ENCODE data around the gene RRAS. TPM values are rescaled to one million over a fixed set of nuclear protein-coding genes. Genes with fewer than 3 reads are reported as not detected.

Gene RRAS
- total and polyA plus RNA-seq, 2 of the 4 experiments (the other 2 are of a cell fraction), result 50.2 to 241 TPM

- peaks cover 26% of the 10 kb centered on the region for H4K20me1 ChIP-seq (ENCODE audit: insufficient read depth, low read length)
- ATAC-seq (ENCODE audit: low read depth) (no peak), DNase-seq (no peak)
- no peak overlapping the region for H4K91ac ChIP-seq (ENCODE audit: insufficient read depth, low read depth, low read length)
- no peak overlapping the region for H3K18ac ChIP-seq (ENCODE audit: low read depth, low read length)
- no peak overlapping the region for H3K56ac ChIP-seq (ENCODE audit: extremely low read depth, insufficient read depth, low read length)
- H2AFZ ChIP-seq (replicated peaks; ENCODE audit: low read length, poor library complexity), result no peak overlapping the region
- ChIA-PET POLR2A (ENCODE audit: unreplicated experiment) (interaction anchor here (1.1 kb wide), 1 partner anchor 47 kb away, joined by 3 read pairs; the partner anchor contains the start of gene RRAS), CTCF (no interaction called here)
- H3K4ac ChIP-seq (ENCODE audit: low read depth, low read length), result no peak overlapping the region
- dilution Hi-C loops (cut with HindIII; ENCODE audit: low sequenced_read_pairs, unreplicated experiment), result no loop called here
- H3K79me1 ChIP-seq (ENCODE audit: low read depth in 1 of 2, low read length in 2 of 2), result peaks cover 18 to 56% of the 10 kb centered on the region in 2 experiments
- H3K9me1 ChIP-seq (ENCODE audit: insufficient read depth, low read length), result peaks cover 5% of the 10 kb centered on the region; the same call in 1 of the 2 replicates
- TF ChIP-seq MAZ (IDR thresholded peaks at IDR 0.05; ENCODE audit: borderline replicate concordance, low read depth, low read length) (no peak), NFE2L2 (IDR thresholded peaks at IDR 0.05; ENCODE audit: low read depth, low read length) (no peak), SMC3 (IDR thresholded peaks at IDR 0.05; ENCODE audit: low read depth, low read length) (no peak), RFX5 (IDR thresholded peaks at IDR 0.05; ENCODE audit: low read depth, low read length) (no peak), RAD21 (IDR thresholded peaks at IDR 0.05; ENCODE audit: low read length) (no peak), RCOR1 (IDR thresholded peaks at IDR 0.05; ENCODE audit: insufficient replicate concordance, low read length) (no peak), POLR2A (IDR thresholded peaks at IDR 0.05; ENCODE audit: low read depth, low read length) (no peak), BHLHE40 (IDR thresholded peaks at IDR 0.05; ENCODE audit: low read depth, low read length) (no peak), MAFK (IDR thresholded peaks at IDR 0.05; ENCODE audit: low read depth, low read length) (no peak), CTCF (conservative IDR thresholded peaks at IDR 0.05; ENCODE audit: low read depth, low read length) (no peak), MXI1 (IDR thresholded peaks at IDR 0.05; ENCODE audit: borderline replicate concordance, low read depth, low read length) (no peak), CEBPB (IDR thresholded peaks at IDR 0.05; ENCODE audit: low read depth, low read length) (no peak), FOS (IDR thresholded peaks at IDR 0.05; ENCODE audit: low read depth, low read length) (no peak), CHD1 (IDR thresholded peaks at IDR 0.05; ENCODE audit: low read depth, low read length) (no peak)
- TF ChIP-seq, protein P1, sequence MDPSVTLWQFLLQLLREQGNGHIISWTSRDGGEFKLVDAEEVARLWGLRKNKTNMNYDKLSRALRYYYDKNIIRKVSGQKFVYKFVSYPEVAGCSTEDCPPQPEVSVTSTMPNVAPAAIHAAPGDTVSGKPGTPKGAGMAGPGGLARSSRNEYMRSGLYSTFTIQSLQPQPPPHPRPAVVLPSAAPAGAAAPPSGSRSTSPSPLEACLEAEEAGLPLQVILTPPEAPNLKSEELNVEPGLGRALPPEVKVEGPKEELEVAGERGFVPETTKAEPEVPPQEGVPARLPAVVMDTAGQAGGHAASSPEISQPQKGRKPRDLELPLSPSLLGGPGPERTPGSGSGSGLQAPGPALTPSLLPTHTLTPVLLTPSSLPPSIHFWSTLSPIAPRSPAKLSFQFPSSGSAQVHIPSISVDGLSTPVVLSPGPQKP (IDR thresholded peaks at IDR 0.05; ENCODE audit: borderline replicate concordance, low read depth, low read length), result no peak
- TF ChIP-seq, protein P2, sequence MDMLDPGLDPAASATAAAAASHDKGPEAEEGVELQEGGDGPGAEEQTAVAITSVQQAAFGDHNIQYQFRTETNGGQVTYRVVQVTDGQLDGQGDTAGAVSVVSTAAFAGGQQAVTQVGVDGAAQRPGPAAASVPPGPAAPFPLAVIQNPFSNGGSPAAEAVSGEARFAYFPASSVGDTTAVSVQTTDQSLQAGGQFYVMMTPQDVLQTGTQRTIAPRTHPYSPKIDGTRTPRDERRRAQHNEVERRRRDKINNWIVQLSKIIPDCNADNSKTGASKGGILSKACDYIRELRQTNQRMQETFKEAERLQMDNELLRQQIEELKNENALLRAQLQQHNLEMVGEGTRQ (IDR thresholded peaks at IDR 0.05; ENCODE audit: low read depth, low read length), result no peak
- no peak overlapping the region for H3K4me3 ChIP-seq (ENCODE audit: insufficient read depth, low read depth, low read length)
- no peak overlapping the region for H2BK20ac ChIP-seq (ENCODE audit: low read depth, low read length)
- H3K27ac ChIP-seq (ENCODE audit: insufficient read depth, low read length), result no peak overlapping the region
- H3K23ac ChIP-seq (ENCODE audit: low read depth, low read length), result no peak overlapping the region
- no peaks in the 10 kb centered on the region for H3K9me3 ChIP-seq (ENCODE audit: control insufficient read depth, insufficient read depth, low read length)
- peaks cover 43% of the 10 kb centered on the region for H3K36me3 ChIP-seq (ENCODE audit: control insufficient read depth, insufficient read depth, low read length)
- H2AK5ac ChIP-seq (ENCODE audit: low read depth, low read length), result no peak overlapping the region
- no peak overlapping the region for H3K14ac ChIP-seq (replicated peaks; ENCODE audit: low read depth, low read length)
- in situ Hi-C loops (cut with MboI; ENCODE audit: low sequenced_read_pairs), result loop anchor here (10.0 kb wide), 1 partner anchor 168 kb away; the partner anchor contains the start of gene PTOV1
- intact Hi-C loops (cut with micrococcal nuclease), result no loop called here
- no peak overlapping the region for H2BK15ac ChIP-seq (ENCODE audit: low read depth, low read length)
- H2BK120ac ChIP-seq (ENCODE audit: low read depth, low read length), result no peak overlapping the region
- H3K9ac ChIP-seq (ENCODE audit: low read depth, low read length), result no peak overlapping the region
- no peak overlapping the region for H2BK5ac ChIP-seq (ENCODE audit: low read depth, low read length, poor library complexity, severe bottlenecking)
- no peak overlapping the region for H4K5ac ChIP-seq (ENCODE audit: low read depth, low read length)
- no peak overlapping the region for H3K4me2 ChIP-seq (ENCODE audit: low read depth, low read length)
- WGBS, 2 experiments (ENCODE audit: extremely low coverage in 2 of 2, insufficient read length in 1 of 2), result 58% methylated on average over 2 of the region's 12 CpGs; no CpG with 5 or more reads in 1 of the 2 experiments
- no peak overlapping the region for H4K8ac ChIP-seq (ENCODE audit: low read depth in 2 of 2, low read length in 2 of 2)
- H3K27me3 ChIP-seq (ENCODE audit: control insufficient read depth, insufficient read depth, low read length), result no peaks in the 10 kb centered on the region
- no TSS peak for BruUV-seq (replicated peaks)
- no peak overlapping the region for H2AK9ac ChIP-seq (replicated peaks; ENCODE audit: low read depth, low read length, poor library complexity)
- H3K4me1 ChIP-seq (ENCODE audit: control insufficient read depth, insufficient read depth, low read length), result peaks cover 9% of the 10 kb centered on the region
These were observed 47.2 kb upstream of the RRAS start for GRCh38 chr19:49687150-49687549.

Measured in IMR-90 (cell line).